Measurements from ENCODE around the gene PCDH9. TPM values are rescaled to one million over a fixed set of nuclear protein-coding genes. Genes with fewer than 3 reads are reported as not detected.

The PCDH9 gene
- total RNA-seq, 1 donor from 2014 or later: 0.40 TPM

DNA sequence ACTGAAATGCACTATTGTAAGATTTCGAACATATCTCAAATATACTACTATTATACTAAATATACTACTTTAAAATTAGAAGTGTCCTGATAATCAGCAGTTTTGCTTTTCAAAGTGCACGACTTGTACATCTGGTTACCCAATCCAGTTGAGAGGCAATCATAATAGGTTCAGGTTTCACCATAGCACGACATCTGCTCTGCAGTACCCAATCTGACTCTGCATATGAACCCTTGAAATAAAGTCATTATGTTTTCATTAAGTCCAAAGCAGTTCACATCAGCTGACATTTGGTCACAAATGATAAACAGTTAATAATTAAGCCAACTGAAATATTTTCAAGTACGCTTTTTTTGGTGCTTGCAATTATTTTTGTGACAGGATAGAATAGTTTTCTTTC, 90.6 kb downstream of the PCDH9 start:
- DNase-seq (ENCODE audit: low read depth): no peak
- TF ChIP-seq, protein P1, sequence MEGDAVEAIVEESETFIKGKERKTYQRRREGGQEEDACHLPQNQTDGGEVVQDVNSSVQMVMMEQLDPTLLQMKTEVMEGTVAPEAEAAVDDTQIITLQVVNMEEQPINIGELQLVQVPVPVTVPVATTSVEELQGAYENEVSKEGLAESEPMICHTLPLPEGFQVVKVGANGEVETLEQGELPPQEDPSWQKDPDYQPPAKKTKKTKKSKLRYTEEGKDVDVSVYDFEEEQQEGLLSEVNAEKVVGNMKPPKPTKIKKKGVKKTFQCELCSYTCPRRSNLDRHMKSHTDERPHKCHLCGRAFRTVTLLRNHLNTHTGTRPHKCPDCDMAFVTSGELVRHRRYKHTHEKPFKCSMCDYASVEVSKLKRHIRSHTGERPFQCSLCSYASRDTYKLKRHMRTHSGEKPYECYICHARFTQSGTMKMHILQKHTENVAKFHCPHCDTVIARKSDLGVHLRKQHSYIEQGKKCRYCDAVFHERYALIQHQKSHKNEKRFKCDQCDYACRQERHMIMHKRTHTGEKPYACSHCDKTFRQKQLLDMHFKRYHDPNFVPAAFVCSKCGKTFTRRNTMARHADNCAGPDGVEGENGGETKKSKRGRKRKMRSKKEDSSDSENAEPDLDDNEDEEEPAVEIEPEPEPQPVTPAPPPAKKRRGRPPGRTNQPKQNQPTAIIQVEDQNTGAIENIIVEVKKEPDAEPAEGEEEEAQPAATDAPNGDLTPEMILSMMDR (conservative IDR thresholded peaks at IDR 0.05; ENCODE audit: low read depth, low read length): no peak
- no peak overlapping the region for H3K4me3 ChIP-seq (ENCODE audit: low read depth, low read length)

DNA sequence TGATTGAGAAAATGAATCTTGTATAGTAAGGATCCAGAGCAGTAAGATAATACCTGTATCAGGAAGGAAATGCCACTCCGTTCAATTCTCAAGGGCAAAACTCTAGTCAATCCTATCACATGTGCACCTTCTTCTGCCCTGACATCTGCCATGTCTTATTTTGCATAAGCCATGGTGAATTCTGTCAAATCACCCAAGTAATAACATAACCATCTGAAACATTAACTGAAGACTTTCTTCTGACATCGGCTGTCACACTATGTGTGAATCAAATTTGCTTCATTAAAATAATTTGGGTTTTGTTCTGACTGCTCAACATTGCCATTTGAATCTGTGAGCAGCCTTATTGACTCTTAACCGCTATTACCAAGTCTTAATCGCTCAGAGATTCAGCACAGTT, 91.2 kb downstream of the PCDH9 start:
- H3K4me3 ChIP-seq (ENCODE audit: low read depth, low read length): no peak overlapping the region

DNA sequence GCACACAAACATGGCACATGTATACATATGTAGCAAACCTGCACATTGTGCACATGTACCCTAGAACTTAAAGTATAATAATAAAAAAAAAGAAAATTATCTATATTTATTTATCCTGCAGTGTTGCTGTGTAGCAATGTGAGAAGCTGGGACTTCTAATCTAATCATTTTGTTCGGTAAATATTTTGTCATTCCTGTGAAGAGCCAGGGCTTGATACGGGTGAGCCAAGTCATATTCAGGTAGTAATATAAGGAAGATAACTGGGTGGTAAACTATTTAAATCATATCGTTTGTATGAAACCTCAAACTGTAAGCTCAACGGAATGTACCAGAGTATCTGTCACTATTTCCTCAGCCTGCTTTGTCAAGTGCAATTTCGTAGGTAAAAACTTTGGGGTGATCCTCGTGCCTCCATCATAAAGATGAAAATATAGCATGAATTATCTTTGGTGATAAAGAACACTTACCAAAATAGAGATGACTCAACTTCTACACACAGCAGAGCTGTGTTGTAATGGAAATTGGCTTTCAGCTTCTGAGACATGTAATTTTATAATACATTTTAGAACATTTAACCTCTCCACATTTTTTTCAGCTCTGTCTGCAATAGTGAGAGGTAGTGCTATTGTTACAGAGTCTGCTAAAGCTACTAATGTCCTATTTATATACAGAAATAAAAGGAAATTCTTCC, 92.9 kb downstream of the PCDH9 start:
- TF ChIP-seq, protein P1 (conservative IDR thresholded peaks at IDR 0.05; ENCODE audit: low read depth, low read length): no peak

More for the DNA sequence above, 91.2 kb downstream of the PCDH9 start:
- TF ChIP-seq, protein P1 (conservative IDR thresholded peaks at IDR 0.05; ENCODE audit: low read depth, low read length): no peak
- DNase-seq (ENCODE audit: low read depth): no peak

DNA sequence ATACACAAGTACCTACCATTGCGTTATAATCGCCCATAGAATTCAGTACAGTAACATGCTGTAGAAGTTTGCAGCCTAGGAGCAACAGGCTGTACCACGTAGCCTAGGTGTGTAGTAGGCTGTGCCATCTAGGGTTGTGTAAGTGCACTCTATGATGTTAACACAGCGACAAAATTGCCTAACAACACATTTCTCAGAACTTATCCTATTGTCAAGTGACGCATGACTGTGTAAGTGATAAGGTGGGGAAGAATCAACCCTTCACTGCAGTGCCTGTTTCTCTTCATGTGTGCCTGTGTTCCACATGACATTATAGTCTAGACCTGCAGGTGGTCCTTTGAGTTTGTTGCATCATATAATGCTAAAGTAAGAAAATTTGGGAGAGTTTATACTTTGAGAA, 94.0 kb downstream of the PCDH9 start:
- TF ChIP-seq, protein P1 (conservative IDR thresholded peaks at IDR 0.05; ENCODE audit: low read depth, low read length): no peak
- no peak for DNase-seq (ENCODE audit: low read depth)
- H3K4me3 ChIP-seq (ENCODE audit: low read depth, low read length): no peak overlapping the region

More for the DNA sequence above, 92.9 kb downstream of the PCDH9 start:
- no peak overlapping the region for H3K4me3 ChIP-seq (ENCODE audit: low read depth, low read length)
- DNase-seq (ENCODE audit: low read depth): no peak

DNA sequence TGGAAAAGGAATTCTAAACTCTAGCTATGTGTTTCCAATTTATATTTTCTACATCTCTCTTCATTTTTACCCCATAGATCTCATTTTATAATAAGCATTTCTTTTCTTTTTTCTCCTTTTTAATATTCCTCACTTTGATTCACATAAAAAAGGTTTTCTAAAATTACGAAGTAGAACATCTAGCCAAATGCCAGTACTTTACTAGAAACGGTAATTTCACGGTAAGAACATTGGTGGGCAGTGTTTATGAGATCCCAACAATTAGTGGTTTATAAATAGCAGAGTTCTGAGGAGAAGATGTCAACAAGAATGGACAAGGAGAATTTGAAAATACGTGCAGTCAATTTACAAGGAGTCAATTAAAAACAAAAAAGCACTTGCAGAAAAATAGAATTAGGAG, 94.8 kb downstream of the PCDH9 start:
- H3K4me3 ChIP-seq (ENCODE audit: low read depth, low read length): no peak overlapping the region
- TF ChIP-seq, protein P1 (conservative IDR thresholded peaks at IDR 0.05; ENCODE audit: low read depth, low read length): no peak
- no peak for DNase-seq (ENCODE audit: low read depth)

DNA sequence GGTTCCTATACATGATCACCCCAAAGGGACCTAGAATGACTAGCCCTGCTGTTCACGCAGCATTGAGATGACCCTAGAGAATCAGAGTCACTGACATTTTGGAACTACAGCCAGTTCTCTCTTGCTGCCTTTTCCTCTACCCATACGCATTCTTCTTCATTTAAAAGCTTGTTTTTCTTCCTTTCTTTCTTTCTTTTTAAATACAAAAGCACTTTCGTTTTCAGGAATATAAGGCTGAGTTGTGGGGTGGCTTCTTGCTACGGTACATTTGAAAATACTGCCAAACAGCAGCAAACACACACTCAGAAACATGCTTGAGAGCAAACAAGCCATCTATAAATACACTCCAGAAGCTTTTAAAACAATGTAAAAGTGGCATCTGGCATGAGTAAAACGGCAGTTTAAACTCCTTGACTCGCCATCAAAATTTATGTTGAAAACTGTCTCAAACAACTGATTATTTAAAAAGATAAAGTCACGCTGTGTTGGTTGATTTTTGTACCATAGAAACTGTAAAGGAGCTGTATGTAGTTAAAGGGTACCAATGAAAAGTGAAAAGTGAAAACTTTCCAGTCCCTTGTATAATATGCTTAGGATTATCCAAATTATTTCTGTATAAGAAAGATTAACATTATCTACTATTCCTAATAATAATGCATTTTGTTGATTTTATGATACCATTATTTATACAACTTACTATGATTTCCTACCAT, 95.6 kb downstream of the PCDH9 start:
- no peak overlapping the region for H3K4me3 ChIP-seq (ENCODE audit: low read depth, low read length)
- no peak for DNase-seq (ENCODE audit: low read depth)
- TF ChIP-seq, protein P1 (conservative IDR thresholded peaks at IDR 0.05; ENCODE audit: low read depth, low read length): no peak

Data from epithelial cell of proximal tubule (primary cell).